Measurements from ENCODE around the gene LCE3E.

GRCh38 chr1:152537496-152537895, 29.1 kb downstream of the LCE3E start:
- no peak for TF ChIP-seq CTCF (IDR thresholded peaks at IDR 0.05)
- no peak for TF ChIP-seq POLR2A (IDR thresholded peaks at IDR 0.05)

Measured in adrenal gland (tissue), 5 donors.